Activated naive CD4-positive, alpha-beta T cell treated with Interleukin-2 at 50 U/mL for 16 hours (primary cell): ENCODE measurements around the gene CACNA1G.

ENCODE experiments used
- DNase-seq: peaks from one replicate; pipeline ENCODE4 v3.0.0-alpha.2; 2020

Gene CACNA1G

DNA sequence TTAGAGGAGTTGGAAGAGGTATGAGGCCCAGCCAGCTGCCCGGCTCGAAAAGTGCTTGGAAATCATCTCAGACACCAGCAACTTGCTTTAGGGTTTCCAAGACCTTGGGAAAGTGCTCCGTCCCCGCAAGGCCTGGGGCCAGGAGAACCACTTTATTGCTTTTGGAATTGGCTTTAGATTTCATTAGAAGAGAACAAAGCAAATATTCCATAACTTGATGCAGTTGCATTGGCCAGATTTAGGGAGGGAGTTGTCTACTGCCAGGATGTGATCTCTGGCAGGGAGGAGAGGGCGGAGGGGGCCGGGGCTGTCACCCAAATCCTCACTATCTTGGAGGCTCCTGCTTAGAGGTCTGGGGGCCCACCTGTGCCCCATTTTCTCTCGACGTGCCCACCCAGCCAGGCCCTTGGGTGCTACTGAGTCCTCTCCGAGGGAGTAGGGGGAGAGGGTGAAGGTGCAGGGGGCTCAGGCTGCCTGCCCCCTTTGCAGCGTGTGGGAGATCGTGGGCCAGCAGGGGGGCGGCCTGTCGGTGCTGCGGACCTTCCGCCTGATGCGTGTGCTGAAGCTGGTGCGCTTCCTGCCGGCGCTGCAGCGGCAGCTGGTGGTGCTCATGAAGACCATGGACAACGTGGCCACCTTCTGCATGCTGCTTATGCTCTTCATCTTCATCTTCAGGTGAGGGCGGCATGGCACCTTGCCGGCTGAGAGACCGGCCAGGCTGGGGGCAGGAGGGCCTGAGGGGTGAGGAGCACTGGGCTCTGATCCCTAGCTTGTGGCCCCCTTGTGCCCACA, 30.6 kb downstream of the CACNA1G start:
- no peak for DNase-seq

GRCh38 chr17:50593321-50593720, 32.8 kb downstream of the CACNA1G start:
- no peak for DNase-seq

DNA sequence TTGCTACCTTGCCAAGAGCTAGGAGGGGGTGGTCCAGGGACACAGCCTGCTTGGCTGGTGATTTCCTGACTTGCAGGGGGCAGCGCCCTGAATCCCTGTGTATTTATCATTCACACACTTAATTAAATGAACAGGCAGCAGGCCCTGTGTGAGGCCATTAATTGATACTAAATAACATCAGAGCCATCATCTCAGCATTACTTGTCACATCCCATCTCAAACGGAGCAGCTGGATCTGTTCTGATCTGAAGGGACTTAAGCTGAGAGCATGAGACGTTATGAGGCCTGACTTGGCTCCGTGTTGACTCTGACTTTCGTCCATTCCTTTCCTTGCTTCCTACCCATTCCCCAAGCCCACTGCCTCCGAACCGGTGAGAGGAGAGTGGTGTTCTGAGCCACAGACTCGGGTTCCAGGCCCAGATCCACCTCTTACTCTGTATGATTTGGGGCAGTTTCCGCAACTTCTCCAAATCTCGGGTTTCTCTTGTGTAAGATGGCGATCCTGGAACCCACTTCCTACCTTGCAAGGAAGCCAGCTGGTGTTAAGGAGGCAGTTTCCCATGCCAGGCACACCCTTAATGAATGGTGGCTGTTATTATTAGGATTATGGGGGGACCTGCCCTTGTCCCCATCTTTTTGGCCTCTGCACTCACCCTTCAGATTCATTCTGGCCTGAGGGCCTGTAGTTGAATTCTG, 33.8 kb downstream of the CACNA1G start:
- no peak for DNase-seq

- DNase-seq = no peak
These were observed 34.4 kb downstream of the CACNA1G start for GRCh38 chr17:50594892-50595291.

DNA sequence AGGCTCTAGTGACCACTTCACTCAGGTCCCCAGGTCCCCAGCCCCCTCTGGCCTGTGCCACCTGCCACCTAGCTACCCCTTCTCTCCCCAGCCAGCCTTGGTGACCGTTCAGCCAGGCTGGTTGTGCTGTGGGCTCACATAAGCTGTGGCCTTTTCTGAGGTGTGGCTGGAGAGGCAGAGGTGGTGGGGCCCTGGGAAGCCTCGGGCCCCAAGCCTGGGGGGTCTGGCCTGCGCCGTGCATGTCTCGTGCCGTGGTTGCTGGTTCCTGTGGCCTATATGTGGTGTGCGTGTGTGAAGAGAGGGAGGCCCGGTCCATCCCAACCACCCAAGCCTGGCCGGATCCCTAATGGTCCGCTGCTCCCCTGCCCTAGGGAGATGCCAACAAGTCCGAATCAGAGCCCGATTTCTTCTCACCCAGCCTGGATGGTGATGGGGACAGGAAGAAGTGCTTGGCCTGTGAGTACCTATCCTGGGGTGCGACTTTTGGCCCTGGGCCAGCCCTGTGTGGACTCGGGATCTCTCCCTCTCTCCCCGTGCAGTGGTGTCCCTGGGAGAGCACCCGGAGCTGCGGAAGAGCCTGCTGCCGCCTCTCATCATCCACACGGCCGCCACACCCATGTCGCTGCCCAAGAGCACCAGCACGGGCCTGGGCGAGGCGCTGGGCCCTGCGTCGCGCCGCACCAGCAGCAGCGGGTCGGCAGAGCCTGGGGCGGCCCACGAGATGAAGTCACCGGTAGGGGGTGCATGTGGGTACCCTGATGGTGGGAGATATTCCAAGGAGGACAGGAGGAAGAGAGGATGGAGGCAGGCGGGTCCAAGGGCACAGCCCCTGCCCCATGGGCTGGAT, 35.9 kb downstream of the CACNA1G start:
- DNase-seq = no peak

GRCh38 chr17:50598487-50598886, 38.0 kb downstream of the CACNA1G start:
- no peak for DNase-seq

GRCh38 chr17:50599606-50600005, 39.1 kb downstream of the CACNA1G start:
- no peak for DNase-seq

- no peak for DNase-seq
These were observed 41.4 kb downstream of the CACNA1G start for GRCh38 chr17:50601823-50602375.

DNA sequence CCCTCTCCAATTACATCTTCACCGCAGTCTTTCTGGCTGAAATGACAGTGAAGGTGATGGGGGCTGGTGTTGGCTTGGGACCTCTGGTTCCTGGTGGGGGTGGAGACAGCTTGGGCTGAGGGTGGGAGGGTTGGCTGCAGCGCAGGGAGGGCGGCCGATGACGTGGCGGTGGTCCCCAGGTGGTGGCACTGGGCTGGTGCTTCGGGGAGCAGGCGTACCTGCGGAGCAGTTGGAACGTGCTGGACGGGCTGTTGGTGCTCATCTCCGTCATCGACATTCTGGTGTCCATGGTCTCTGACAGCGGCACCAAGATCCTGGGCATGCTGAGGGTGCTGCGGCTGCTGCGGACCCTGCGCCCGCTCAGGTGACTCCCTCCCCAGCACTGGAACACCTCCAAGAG, 42.3 kb downstream of the CACNA1G start:
- DNase-seq = no peak

GRCh38 chr17:50603340-50603739, 42.8 kb downstream of the CACNA1G start:
- no peak for DNase-seq

DNA sequence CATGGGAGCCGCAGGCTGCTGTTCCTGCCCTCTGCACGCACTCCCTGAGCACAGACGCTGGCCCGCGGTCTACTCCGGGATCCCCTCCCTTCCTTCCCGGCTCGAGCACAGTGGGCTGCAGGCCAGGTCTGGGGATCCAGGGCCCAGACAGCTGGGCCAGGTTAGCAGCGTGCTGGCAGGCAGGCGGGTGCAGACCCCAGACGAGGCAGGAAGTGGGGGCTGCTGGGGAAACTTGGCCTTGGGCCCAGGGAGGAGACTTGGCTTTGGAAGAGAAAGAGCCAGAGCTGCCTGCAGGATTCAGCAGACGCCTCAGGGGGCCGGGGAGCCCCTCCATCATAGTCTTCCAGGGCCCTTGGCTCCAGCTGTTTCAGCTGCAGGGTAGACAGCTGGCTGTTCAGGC, 44.0 kb downstream of the CACNA1G start:
- no peak for DNase-seq

GRCh38 chr17:50605429-50605828, 44.9 kb downstream of the CACNA1G start:
- DNase-seq = no peak

GRCh38 chr17:50607522-50608175, 47.1 kb downstream of the CACNA1G start:
- no peak for DNase-seq

GRCh38 chr17:50608700-50609379, 48.3 kb downstream of the CACNA1G start:
- DNase-seq = no peak

- no peak for DNase-seq
These were observed 49.0 kb downstream of the CACNA1G start for GRCh38 chr17:50609380-50610074.

DNA sequence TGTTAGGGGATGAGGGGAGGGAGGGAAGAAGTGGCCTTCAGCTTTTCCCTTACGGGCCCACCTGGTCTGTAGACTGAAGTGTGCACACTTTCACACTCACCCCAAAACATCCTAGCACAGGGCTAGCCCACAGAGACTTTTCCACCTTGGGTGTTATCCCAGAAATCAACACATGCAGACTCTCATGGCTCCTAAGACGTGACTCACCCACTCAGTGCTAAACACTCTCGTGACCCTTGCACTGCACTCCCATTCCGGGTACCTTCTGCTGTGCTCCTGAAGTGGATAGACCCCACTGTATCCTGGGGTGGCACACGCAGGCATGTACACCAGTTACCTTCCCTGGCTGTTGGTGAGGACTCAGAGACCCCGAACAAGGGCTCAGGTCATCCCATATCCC, 51.1 kb downstream of the CACNA1G start:
- DNase-seq = no peak

- DNase-seq = no peak
These were observed 51.8 kb downstream of the CACNA1G start for GRCh38 chr17:50612281-50612680.

GRCh38 chr17:50613007-50613992, 52.8 kb downstream of the CACNA1G start:
- no peak for DNase-seq

GRCh38 chr17:50614471-50615051, 54.0 kb downstream of the CACNA1G start:
- DNase-seq = no peak

GRCh38 chr17:50615828-50616227, 55.3 kb downstream of the CACNA1G start:
- no peak for DNase-seq
